Right atrium auricular region (tissue), 2 donors: ENCODE measurements around the gene DLK2. TPM values are rescaled to one million over a fixed set of nuclear protein-coding genes. Genes with fewer than 3 reads are reported as not detected.
A peak's percentile ranks its signal among the peaks of the same experiment; 100 is the strongest.

Experiments used
- DNase-seq: peaks from one replicate; pipeline ENCODE4 v3.0.0-alpha.2; 2019; ENCODE audit warnings: low spot score
- H3K27ac ChIP-seq, 2 donors: fragments of 200-600 bp; sonication (generic); 1 replicate in 1 of 2; 2 replicates in 1 of 2; pipeline ENCODE4 v1.5.1; 2016 to 2019
- H3K27me3 ChIP-seq, 2 donors: fragments of 200-600 bp; sonication (generic); one replicate each; pipeline versions ENCODE4 v1.5.1 to v1.6.0; 2017 to 2019
- H3K36me3 ChIP-seq: fragments of 200-600 bp; sonication (generic); one replicate; pipeline ENCODE4 v1.5.1; 2016
- H3K4me1 ChIP-seq, 2 donors: fragments of 200-600 bp; sonication (generic); one replicate each; pipeline versions ENCODE4 v1.5.1 to v1.6.0; 2017 to 2019
- H3K4me3 ChIP-seq, 2 donors: fragments of 200-600 bp; sonication (generic); 1 replicate in 1 of 2; 2 replicates in 1 of 2; pipeline ENCODE4 v1.5.1; 2017 to 2019; ENCODE audit warnings: mild to moderate bottlenecking in 1 of 2, moderate library complexity in 1 of 2
- H3K9me3 ChIP-seq, 2 donors: fragments of 200-600 bp; sonication (generic); one replicate each; pipeline ENCODE4 v1.5.1; 2019
- total RNA-seq, 2 donors: library from RNA; depleted of rRNA; stranded (reverse); fragments of >200 nt; gene quantifications; one replicate each; pipeline ENCODE4 v1.1.0, GENCODE V29; 2016
- TF ChIP-seq, protein P1 (sequence below), 2 donors: fragments of 200-600 bp; sonication (generic); IDR thresholded peaks; one replicate each; pipeline ENCODE4 v1.5.1; 2019; ENCODE audit warnings: antibody characterized with exemption in 2 of 2

The DLK2 gene
- total RNA-seq, 2 donors from 2014 or later, result 1.3 TPM; not detected in 1

DNA sequence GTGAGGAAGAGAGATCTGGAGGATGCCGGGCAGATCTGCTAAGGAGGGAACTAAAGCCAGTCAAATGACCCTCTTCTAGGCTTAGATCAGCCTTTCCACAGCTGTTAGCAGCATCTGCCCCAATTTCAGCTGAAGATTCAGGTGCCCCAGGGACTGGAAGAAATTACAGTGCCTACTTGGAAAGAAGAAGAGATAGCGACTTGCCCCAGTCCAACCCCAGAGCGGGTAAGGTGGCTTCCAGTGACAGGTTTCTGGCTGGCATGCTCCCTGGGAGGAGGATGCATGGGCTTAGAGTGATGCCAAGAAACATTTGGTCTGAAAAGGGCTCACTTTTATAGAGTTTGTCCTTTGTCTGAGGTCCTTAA, 22.6 kb upstream of the DLK2 start:
- Histone ChIP-seq H3K4me1 (peaks cover 0 to 19% of the 10 kb centered on the region in 2 donors), H3K27ac (peak overlapping the region; percentile 81 to 82), H3K27me3 (no peaks in the 10 kb centered on the region), H3K9me3 (no peaks in the 10 kb centered on the region), H3K36me3 (no peaks in the 10 kb centered on the region), H3K4me3 (peak overlapping the region; percentile 73 to 77)
- no peak for DNase-seq
- TF ChIP-seq, protein P1, sequence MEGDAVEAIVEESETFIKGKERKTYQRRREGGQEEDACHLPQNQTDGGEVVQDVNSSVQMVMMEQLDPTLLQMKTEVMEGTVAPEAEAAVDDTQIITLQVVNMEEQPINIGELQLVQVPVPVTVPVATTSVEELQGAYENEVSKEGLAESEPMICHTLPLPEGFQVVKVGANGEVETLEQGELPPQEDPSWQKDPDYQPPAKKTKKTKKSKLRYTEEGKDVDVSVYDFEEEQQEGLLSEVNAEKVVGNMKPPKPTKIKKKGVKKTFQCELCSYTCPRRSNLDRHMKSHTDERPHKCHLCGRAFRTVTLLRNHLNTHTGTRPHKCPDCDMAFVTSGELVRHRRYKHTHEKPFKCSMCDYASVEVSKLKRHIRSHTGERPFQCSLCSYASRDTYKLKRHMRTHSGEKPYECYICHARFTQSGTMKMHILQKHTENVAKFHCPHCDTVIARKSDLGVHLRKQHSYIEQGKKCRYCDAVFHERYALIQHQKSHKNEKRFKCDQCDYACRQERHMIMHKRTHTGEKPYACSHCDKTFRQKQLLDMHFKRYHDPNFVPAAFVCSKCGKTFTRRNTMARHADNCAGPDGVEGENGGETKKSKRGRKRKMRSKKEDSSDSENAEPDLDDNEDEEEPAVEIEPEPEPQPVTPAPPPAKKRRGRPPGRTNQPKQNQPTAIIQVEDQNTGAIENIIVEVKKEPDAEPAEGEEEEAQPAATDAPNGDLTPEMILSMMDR (IDR thresholded peaks at IDR 0.05), result no peak

DNA sequence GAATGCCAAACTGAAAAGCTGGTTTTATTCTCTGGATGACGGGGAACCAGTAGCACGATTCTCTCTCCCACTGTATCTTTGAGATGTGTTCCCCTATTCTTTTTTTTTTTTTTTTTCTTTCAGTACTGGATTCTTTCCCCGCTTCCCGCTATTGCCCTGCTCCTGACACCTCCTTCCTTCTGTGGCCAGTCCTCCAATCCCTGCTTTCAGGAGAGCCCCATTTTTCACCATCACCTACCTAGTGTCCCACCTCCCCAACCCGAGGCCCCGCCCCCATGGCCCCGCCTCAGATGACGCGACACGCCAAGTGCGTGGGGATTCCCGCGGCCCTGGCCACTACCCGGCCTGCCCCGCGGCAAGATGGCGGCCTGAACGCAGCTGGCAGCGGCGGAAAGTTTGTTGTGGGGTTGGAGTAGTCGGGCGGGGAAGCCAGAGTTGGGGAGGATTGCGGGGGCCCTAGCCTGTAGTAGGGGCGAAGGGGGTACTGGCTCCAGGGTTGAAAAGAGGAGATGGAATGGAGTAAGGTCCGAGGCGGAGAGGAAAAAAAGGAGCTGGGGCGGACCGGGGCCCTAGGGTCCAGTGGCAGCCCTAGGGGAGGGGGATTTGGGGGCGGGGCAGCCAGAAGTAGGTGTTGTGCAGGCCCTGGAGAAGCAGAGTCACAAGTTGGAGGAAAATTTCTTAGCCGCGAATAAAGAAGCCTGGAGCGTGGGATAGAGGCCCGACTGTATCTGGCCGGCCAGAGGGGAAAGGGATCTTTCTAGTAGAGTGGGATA, 22.1 kb upstream of the DLK2 start, which contains the start of gene TJAP1:
TJAP1 (plus strand) TSS at position 336 of the 773 bp plus-strand sequence. CDS start 21,432 bp downstream, outside the sequence.
- Histone ChIP-seq H3K27me3 (no peaks in the 10 kb centered on the region), H3K4me1 (peaks cover 0 to 19% of the 10 kb centered on the region in 2 donors), H3K27ac (peak within 1 kb of the TSS; percentile 81 to 82), H3K4me3 (peak within 1 kb of the TSS; percentile 73 to 77), H3K36me3 (no peaks in the 10 kb centered on the region), H3K9me3 (no peaks in the 10 kb centered on the region)
- peak; percentile 90 for DNase-seq
- TF ChIP-seq, protein P1 (IDR thresholded peaks at IDR 0.05), result no peak

DNA sequence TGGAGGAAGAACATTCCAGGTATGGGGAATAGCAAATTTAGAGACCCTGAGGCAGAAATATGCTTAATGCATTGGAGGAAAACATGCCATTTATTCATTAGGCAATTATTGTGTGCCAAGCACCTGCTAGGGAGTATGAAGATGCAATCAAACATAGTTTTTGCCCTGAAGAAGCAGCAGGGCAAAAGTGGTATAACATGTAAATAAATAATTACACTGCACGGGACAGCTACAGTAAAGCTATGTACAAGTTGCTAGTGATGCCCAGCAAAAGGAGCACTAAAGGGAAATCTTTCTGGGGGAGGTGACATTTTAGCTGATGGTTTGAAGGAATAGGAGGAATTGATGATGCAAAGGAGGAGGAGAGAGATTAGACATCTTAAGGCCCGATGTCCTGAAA, 21.4 kb upstream of the DLK2 start:
- Histone ChIP-seq H3K4me1 (peaks cover 0 to 19% of the 10 kb centered on the region in 2 donors), H3K4me3 (peak overlapping the region in 1 of 2 donors; percentile 73), H3K9me3 (no peaks in the 10 kb centered on the region), H3K27me3 (no peaks in the 10 kb centered on the region), H3K36me3 (no peaks in the 10 kb centered on the region), H3K27ac (peak overlapping the region; percentile 81 to 82)
- TF ChIP-seq, protein P1 (IDR thresholded peaks at IDR 0.05), result no peak
- no peak for DNase-seq

GRCh38 chr6:43475516-43475915, 20.2 kb upstream of the DLK2 start:
- no peak overlapping the region for H3K4me3 ChIP-seq
- H3K4me1 ChIP-seq, result peaks cover 0 to 19% of the 10 kb centered on the region in 2 donors
- no peak for DNase-seq
- H3K36me3 ChIP-seq, result no peaks in the 10 kb centered on the region
- no peak overlapping the region for H3K27ac ChIP-seq
- H3K9me3 ChIP-seq, result no peaks in the 10 kb centered on the region
- no peaks in the 10 kb centered on the region for H3K27me3 ChIP-seq
- TF ChIP-seq, protein P1 (IDR thresholded peaks at IDR 0.05), result no peak

DNA sequence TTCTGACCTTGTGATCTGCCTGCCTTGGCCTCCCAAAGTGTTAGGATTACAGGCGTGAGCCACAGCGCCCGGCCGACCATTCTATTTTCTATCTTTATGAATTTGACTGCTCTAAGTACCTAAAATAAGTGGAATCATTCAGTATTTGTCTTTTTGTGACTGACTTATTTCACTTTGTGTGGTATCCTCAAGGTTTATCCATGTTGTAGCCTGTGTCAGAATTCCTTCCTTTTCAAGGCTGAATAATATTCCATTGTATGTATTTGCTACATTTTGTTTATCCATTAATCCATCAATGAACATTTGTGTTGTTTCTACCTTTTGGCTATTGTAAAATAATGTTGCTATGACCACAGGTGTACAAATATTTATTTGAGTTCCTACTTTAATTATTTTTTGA, 17.2 kb upstream of the DLK2 start:
- TF ChIP-seq, protein P1 (IDR thresholded peaks at IDR 0.05), result no peak

More for the DNA sequence above, 17.2 kb upstream of the DLK2 start:
- no peaks in the 10 kb centered on the region for H3K9me3 ChIP-seq
- H3K27me3 ChIP-seq, result no peaks in the 10 kb centered on the region
- DNase-seq, result no peak
- no peak overlapping the region for H3K27ac ChIP-seq
- no peaks in the 10 kb centered on the region for H3K36me3 ChIP-seq
- H3K4me1 ChIP-seq, result peaks cover 0 to 12% of the 10 kb centered on the region in 2 donors
- H3K4me3 ChIP-seq, result no peak overlapping the region
